ENCODE measurements around the gene TSPEAR.

The TSPEAR gene

DNA sequence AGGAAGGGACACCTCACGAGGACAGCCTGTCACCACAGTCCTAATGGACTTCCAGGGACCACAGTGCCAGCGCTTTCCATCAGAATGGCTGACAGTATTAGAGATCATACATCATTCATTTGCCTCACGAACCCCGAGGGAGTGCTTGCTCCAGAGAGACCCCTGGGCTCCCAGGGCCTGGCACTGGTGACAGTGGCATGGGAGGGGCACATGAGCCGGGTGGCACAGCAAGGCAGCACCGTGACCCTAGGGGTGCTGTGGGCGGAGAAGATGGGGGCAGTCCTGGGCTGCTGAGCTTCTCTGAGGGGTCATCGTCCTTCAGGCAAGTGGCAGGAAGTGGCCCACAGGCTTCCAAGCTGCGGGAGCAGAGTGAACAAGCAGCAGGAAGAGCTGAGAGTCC is 16.4 kb upstream of the TSPEAR start:
- Mint-ChIP-seq H3K27ac (no peak overlapping the region), H3K4me1 (peaks cover 24% of the 10 kb centered on the region), H3K4me3 (no peak overlapping the region), H3K9me3 (peaks cover 9% of the 10 kb centered on the region), H3K27me3 (ENCODE audit: low read depth) (peaks cover 42% of the 10 kb centered on the region), H3K36me3 (ENCODE audit: low read depth) (no peaks in the 10 kb centered on the region)
- TF ChIP-seq, protein P1, sequence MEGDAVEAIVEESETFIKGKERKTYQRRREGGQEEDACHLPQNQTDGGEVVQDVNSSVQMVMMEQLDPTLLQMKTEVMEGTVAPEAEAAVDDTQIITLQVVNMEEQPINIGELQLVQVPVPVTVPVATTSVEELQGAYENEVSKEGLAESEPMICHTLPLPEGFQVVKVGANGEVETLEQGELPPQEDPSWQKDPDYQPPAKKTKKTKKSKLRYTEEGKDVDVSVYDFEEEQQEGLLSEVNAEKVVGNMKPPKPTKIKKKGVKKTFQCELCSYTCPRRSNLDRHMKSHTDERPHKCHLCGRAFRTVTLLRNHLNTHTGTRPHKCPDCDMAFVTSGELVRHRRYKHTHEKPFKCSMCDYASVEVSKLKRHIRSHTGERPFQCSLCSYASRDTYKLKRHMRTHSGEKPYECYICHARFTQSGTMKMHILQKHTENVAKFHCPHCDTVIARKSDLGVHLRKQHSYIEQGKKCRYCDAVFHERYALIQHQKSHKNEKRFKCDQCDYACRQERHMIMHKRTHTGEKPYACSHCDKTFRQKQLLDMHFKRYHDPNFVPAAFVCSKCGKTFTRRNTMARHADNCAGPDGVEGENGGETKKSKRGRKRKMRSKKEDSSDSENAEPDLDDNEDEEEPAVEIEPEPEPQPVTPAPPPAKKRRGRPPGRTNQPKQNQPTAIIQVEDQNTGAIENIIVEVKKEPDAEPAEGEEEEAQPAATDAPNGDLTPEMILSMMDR (IDR thresholded peaks at IDR 0.05; ENCODE audit: unreplicated experiment in 3 of 3) = no peak

DNA sequence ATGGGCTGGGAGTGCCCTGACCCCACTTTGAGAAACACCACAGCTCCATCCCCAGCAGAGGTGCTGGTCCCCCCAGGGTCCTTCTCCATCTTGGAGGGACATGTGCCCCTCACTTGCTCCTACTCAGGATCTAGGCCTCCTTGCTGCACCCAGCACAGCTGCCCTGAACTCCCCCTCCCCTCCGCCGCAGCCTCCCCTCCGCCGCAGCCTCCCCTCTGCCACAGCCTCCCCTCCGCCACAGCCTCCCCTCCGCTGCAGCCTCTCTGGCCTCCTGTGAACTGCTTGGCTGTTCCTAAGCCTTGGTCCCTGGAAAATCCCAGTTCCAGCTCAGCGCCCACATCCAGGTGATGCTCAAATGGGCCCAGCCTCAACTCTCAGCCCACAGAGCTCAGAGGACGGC is 15.9 kb upstream of the TSPEAR start:
- peaks cover 28% of the 10 kb centered on the region for H3K4me1 Mint-ChIP-seq
- no peaks in the 10 kb centered on the region for H3K36me3 Mint-ChIP-seq (ENCODE audit: low read depth)
- TF ChIP-seq, protein P1 (IDR thresholded peaks at IDR 0.05; ENCODE audit: unreplicated experiment in 3 of 3) = no peak
- H3K27me3 Mint-ChIP-seq (ENCODE audit: low read depth) = peaks cover 46% of the 10 kb centered on the region
- H3K9me3 Mint-ChIP-seq = peaks cover 9% of the 10 kb centered on the region
- no peak overlapping the region for H3K27ac Mint-ChIP-seq
- no peak overlapping the region for H3K4me3 Mint-ChIP-seq

GRCh38 chr21:44726826-44727225 is 15.5 kb upstream of the TSPEAR start:
- Mint-ChIP-seq H3K4me3 (no peak overlapping the region), H3K27me3 (ENCODE audit: low read depth) (peaks cover 46% of the 10 kb centered on the region), H3K9me3 (peaks cover 9% of the 10 kb centered on the region), H3K36me3 (ENCODE audit: low read depth) (no peaks in the 10 kb centered on the region), H3K27ac (no peak overlapping the region), H3K4me1 (peaks cover 25% of the 10 kb centered on the region)
- TF ChIP-seq, protein P1 (IDR thresholded peaks at IDR 0.05; ENCODE audit: unreplicated experiment in 3 of 3) = no peak

GRCh38 chr21:44724926-44725325 is 13.6 kb upstream of the TSPEAR start:
- Mint-ChIP-seq H3K4me1 (peaks cover 14% of the 10 kb centered on the region), H3K4me3 (no peak overlapping the region), H3K9me3 (no peaks in the 10 kb centered on the region), H3K36me3 (ENCODE audit: low read depth) (no peaks in the 10 kb centered on the region), H3K27ac (no peak overlapping the region), H3K27me3 (ENCODE audit: low read depth) (peaks cover 55% of the 10 kb centered on the region)
- TF ChIP-seq, protein P1 (IDR thresholded peaks at IDR 0.05; ENCODE audit: unreplicated experiment in 3 of 3) = no peak

DNA sequence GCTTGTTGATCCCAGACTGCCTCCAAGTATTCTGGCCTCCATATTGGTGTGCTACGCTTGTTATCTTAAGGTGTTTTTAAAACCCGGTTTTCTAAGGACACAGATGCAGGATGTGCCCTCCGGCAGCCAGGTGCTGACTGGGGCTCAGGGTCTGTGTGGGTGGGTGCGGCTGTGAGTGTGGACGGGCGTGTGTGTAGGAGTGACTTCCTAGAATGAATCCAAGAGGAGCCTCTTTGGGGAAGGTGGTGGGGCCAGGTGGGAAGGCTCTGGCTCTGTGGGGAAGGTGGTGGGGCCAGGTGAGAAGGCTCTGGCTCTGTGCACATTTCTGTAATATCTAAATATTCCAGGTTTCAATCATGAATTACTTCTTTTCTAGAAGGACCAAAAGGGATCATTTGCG is 12.8 kb upstream of the TSPEAR start:
- Mint-ChIP-seq H3K9me3 (no peaks in the 10 kb centered on the region), H3K27ac (peak overlapping the region in 2 of 3 experiments; percentile 69 to 75), H3K36me3 (ENCODE audit: low read depth) (no peaks in the 10 kb centered on the region), H3K4me3 (peak overlapping the region in 2 of 3 experiments; percentile 21 to 26), H3K27me3 (ENCODE audit: low read depth) (peaks cover 57% of the 10 kb centered on the region), H3K4me1 (peaks cover 14% of the 10 kb centered on the region)
- TF ChIP-seq, protein P1 (IDR thresholded peaks at IDR 0.05; ENCODE audit: unreplicated experiment in 3 of 3) = no peak

Measured in nephron (organoid).